ENCODE results near the gene TUB. TPM values are rescaled to one million over a fixed set of nuclear protein-coding genes. Genes with fewer than 3 reads are reported as not detected.

The TUB gene
- total RNA-seq, 1 experiment from 2014 or later, result 3.3 TPM

- H2AFZ ChIP-seq (ENCODE audit: low read length), result no peak overlapping the region
- H3K9me2 ChIP-seq (replicated peaks; ENCODE audit: low read length), result no peaks in the 10 kb centered on the region
- no peak for ATAC-seq
- no peak overlapping the region for H3K4me2 ChIP-seq (ENCODE audit: low read length)
- H3K27me3 ChIP-seq (ENCODE audit: low read length), result peaks cover 63% of the 10 kb centered on the region
- H3K27ac ChIP-seq (ENCODE audit: low read length), result no peak overlapping the region
- no peak overlapping the region for H3K9ac ChIP-seq (ENCODE audit: low read length)
- no peak for TF ChIP-seq CTCF (conservative IDR thresholded peaks at IDR 0.05; ENCODE audit: low read depth, low read length)
- no peak for TF ChIP-seq EZH2 (IDR thresholded peaks at IDR 0.05; ENCODE audit: low read length, unreplicated experiment)
- no peak for TF ChIP-seq EZH2phosphoT487 (IDR thresholded peaks at IDR 0.05; ENCODE audit: borderline replicate concordance, low read length)
- BruUV-seq (replicated peaks), result no TSS peak
- H4K20me1 ChIP-seq (ENCODE audit: low read length), result no peaks in the 10 kb centered on the region
- ChIA-PET POLR2A (ENCODE audit: unreplicated experiment) (no interaction called here), CTCF (no interaction called here)
- intact Hi-C loops (cut with micrococcal nuclease), result no loop called here
- H3F3A ChIP-seq (ENCODE audit: low read length, unreplicated experiment), result no peaks in the 10 kb centered on the region
- H3K9me3 ChIP-seq (ENCODE audit: low read length), result no peaks in the 10 kb centered on the region
- DNase-seq, result no peak
- H3K4me1 ChIP-seq (ENCODE audit: insufficient read depth, low read length), result no peaks in the 10 kb centered on the region
- no peaks in the 10 kb centered on the region for H3K36me3 ChIP-seq (ENCODE audit: low read depth, low read length)
- no peak overlapping the region for H3K4me3 ChIP-seq (ENCODE audit: low read length)
- no peaks in the 10 kb centered on the region for H3K79me2 ChIP-seq (ENCODE audit: low read length)
These were observed 31.9 kb upstream of the TUB start for GRCh38 chr11:8049084-8049483.

GRCh38 chr11:8055091-8055835 lies 25.7 kb upstream of the TUB start:
- DNase-seq, result no peak
- no peak overlapping the region for H3K4me2 ChIP-seq (ENCODE audit: low read length)
- POLR2A ChIA-PET (ENCODE audit: unreplicated experiment), result no interaction called here
- no peaks in the 10 kb centered on the region for H3K79me2 ChIP-seq (ENCODE audit: low read length)
- no peak overlapping the region for H3K27ac ChIP-seq (ENCODE audit: low read length)
- intact Hi-C loops (cut with micrococcal nuclease), result no loop called here
- H3K9me2 ChIP-seq (replicated peaks; ENCODE audit: low read length), result no peaks in the 10 kb centered on the region
- CTCF ChIA-PET, result no interaction called here
- no peak overlapping the region for H3K4me3 ChIP-seq (ENCODE audit: low read length)
- no peaks in the 10 kb centered on the region for H3K9me3 ChIP-seq (ENCODE audit: low read length)
- ATAC-seq, result no peak
- H3K9ac ChIP-seq (ENCODE audit: low read length), result no peak overlapping the region
- H3K4me1 ChIP-seq (ENCODE audit: insufficient read depth, low read length), result no peaks in the 10 kb centered on the region
- H3K36me3 ChIP-seq (ENCODE audit: low read depth, low read length), result no peaks in the 10 kb centered on the region
- no peaks in the 10 kb centered on the region for H4K20me1 ChIP-seq (ENCODE audit: low read length)
- H3F3A ChIP-seq (ENCODE audit: low read length, unreplicated experiment), result no peaks in the 10 kb centered on the region
- H3K27me3 ChIP-seq (ENCODE audit: low read length), result peaks cover 23% of the 10 kb centered on the region
- no peak for TF ChIP-seq EZH2 (IDR thresholded peaks at IDR 0.05; ENCODE audit: low read length, unreplicated experiment)
- peak; percentile 47 for TF ChIP-seq CTCF (conservative IDR thresholded peaks at IDR 0.05; ENCODE audit: low read depth, low read length)
- no peak for TF ChIP-seq EZH2phosphoT487 (IDR thresholded peaks at IDR 0.05; ENCODE audit: borderline replicate concordance, low read length)
- no peak overlapping the region for H2AFZ ChIP-seq (ENCODE audit: low read length)
- BruUV-seq (replicated peaks), result no TSS peak

DNA sequence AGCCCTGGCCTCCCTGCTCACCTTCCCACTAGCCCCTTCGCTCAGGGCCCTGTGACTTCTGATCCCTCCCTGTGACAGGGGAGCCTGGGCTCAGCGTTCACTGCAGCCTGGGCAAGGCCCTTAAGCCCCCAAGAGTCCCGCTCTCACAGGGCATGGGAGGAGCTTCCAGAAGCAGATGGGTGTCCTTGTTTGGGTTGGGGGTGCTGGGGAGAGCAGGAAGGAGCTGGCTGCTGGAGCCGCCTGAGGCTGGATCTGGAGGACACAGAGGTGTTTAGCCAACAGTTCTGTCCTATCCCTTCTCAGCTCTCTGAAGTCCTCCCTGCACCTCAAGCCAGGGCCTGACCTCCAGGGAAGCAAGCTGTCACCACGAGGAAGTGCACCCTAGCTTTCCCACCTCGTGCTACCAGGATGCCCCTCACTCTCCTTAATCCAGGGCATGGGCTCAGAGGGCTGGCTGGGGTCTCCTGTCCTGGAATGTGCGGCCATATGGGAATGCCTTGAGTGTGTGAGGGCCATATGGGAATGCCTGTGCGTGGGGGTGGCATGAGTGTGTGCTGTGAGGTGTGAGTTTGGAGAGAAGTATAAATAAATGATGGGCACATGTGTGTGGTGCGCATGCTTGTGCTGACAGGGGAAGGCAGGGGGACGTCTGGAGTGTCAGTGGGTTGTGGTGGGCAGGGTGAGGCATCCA lies 25.0 kb upstream of the TUB start:
- Histone ChIP-seq H3K4me2 (ENCODE audit: low read length) (no peak overlapping the region), H4K20me1 (ENCODE audit: low read length) (no peaks in the 10 kb centered on the region), H3K27ac (ENCODE audit: low read length) (no peak overlapping the region), H2AFZ (ENCODE audit: low read length) (no peak overlapping the region), H3K79me2 (ENCODE audit: low read length) (no peaks in the 10 kb centered on the region), H3K9me2 (replicated peaks; ENCODE audit: low read length) (no peaks in the 10 kb centered on the region), H3K36me3 (ENCODE audit: low read depth, low read length) (no peaks in the 10 kb centered on the region), H3F3A (ENCODE audit: low read length, unreplicated experiment) (no peaks in the 10 kb centered on the region), H3K4me3 (ENCODE audit: low read length) (no peak overlapping the region), H3K9ac (ENCODE audit: low read length) (no peak overlapping the region), H3K9me3 (ENCODE audit: low read length) (no peaks in the 10 kb centered on the region), H3K4me1 (ENCODE audit: insufficient read depth, low read length) (no peaks in the 10 kb centered on the region), H3K27me3 (ENCODE audit: low read length) (peaks cover 16% of the 10 kb centered on the region)
- ATAC-seq, result no peak
- BruUV-seq (replicated peaks), result no TSS peak
- ChIA-PET POLR2A (ENCODE audit: unreplicated experiment) (no interaction called here), CTCF (no interaction called here)
- intact Hi-C loops (cut with micrococcal nuclease), result no loop called here
- no peak for DNase-seq
- TF ChIP-seq CTCF (conservative IDR thresholded peaks at IDR 0.05; ENCODE audit: low read depth, low read length), result no peak
- no peak for TF ChIP-seq EZH2phosphoT487 (IDR thresholded peaks at IDR 0.05; ENCODE audit: borderline replicate concordance, low read length)
- no peak for TF ChIP-seq EZH2 (IDR thresholded peaks at IDR 0.05; ENCODE audit: low read length, unreplicated experiment)
